HEK293T (cell line): ENCODE data around the gene PLCXD3.

Source experiments
- BHLHE40 ChIP-seq: fragments of 450-650 bp; IDR thresholded peaks from 2 replicates; pipeline ENCODE4 v1.6.1; 2016; ENCODE audit warnings: mild to moderate bottlenecking, moderate library complexity, borderline replicate concordance
- FOXA1 ChIP-seq: fragments of 450-650 bp; IDR thresholded peaks from 2 replicates; pipeline ENCODE4 v1.6.1; 2016; ENCODE audit warnings: mild to moderate bottlenecking
- FOXK2 ChIP-seq: fragments of 450-650 bp; IDR thresholded peaks from 2 replicates; pipeline ENCODE4 v1.6.1; 2016; ENCODE audit warnings: mild to moderate bottlenecking
- FOXM1 ChIP-seq: fragments of 450-650 bp; IDR thresholded peaks from 2 replicates; pipeline ENCODE4 v1.6.1; 2017; ENCODE audit warnings: mild to moderate bottlenecking, borderline replicate concordance
- HDGF ChIP-seq: fragments of 450-650 bp; IDR thresholded peaks from 2 replicates; pipeline ENCODE4 v1.6.1; 2017; ENCODE audit warnings: antibody characterized with exemption, borderline replicate concordance
- LEF1 ChIP-seq: fragments of 450-650 bp; IDR thresholded peaks from 2 replicates; pipeline ENCODE4 v1.6.1; 2017; ENCODE audit warnings: mild to moderate bottlenecking, borderline replicate concordance
- NFRKB ChIP-seq: fragments of 450-650 bp; IDR thresholded peaks from 2 replicates; pipeline ENCODE4 v1.6.1; 2016; ENCODE audit warnings: mild to moderate bottlenecking, moderate library complexity
- SP1 ChIP-seq: fragments of 450-650 bp; IDR thresholded peaks from 2 replicates; pipeline ENCODE4 v1.6.1; 2017
- ZNF384 ChIP-seq: fragments of 450-650 bp; IDR thresholded peaks from 2 replicates; pipeline ENCODE4 v1.6.1; 2016

GRCh38 chr5:41485533-41485932 is 24.9 kb downstream of the PLCXD3 start:
- no peak for TF ChIP-seq BHLHE40
- TF ChIP-seq ZNF384, result no peak
- no peak for TF ChIP-seq FOXM1
- no peak for TF ChIP-seq HDGF
- TF ChIP-seq NFRKB, result no peak
- TF ChIP-seq SP1, result no peak
- TF ChIP-seq LEF1, result no peak
- TF ChIP-seq FOXA1, result no peak
- no peak for TF ChIP-seq FOXK2
